Activated CD4-positive, alpha-beta T cell treated with anti-CD3 and anti-CD28 coated beads, Interleukin-2, amount 10 ng/mL, durations not matched to agents 24 days and 14 days (primary cell): ENCODE data around the gene KRT40. TPM values are rescaled to one million over a fixed set of nuclear protein-coding genes. Genes with fewer than 3 reads are reported as not detected.

Source experiments
- DNase-seq: peaks from one replicate; pipeline ENCODE4 v3.0.0; 2022
- H3K27ac Mint-ChIP-seq: one replicate; pipeline ENCODE4 v1.8.0; 2022; ENCODE audit warnings: mild to moderate bottlenecking, mixed read lengths
- H3K27me3 Mint-ChIP-seq: one replicate; pipeline ENCODE4 v1.8.0; 2022; ENCODE audit warnings: mixed read lengths
- H3K36me3 Mint-ChIP-seq: one replicate; pipeline ENCODE4 v1.8.0; 2022; ENCODE audit warnings: low read depth, mild to moderate bottlenecking, mixed read lengths
- H3K4me1 Mint-ChIP-seq: one replicate; pipeline ENCODE4 v1.8.0; 2021; ENCODE audit warnings: mixed read lengths
- H3K4me3 Mint-ChIP-seq: one replicate; pipeline ENCODE4 v1.8.0; 2022; ENCODE audit warnings: mild to moderate bottlenecking, moderate library complexity, mixed read lengths
- H3K9me3 Mint-ChIP-seq: one replicate; pipeline ENCODE4 v1.8.0; 2021; ENCODE audit warnings: mixed read lengths
- intact Hi-C: fragments of 100-400 bp; cut with micrococcal nuclease; formaldehyde crosslinking; loops from one replicate; pipeline ENCODE4 v1.15.1; 2023
- total RNA-seq: library from RNA; stranded (reverse); gene quantifications from 2 replicates; pipeline ENCODE4 v1.2.3, GENCODE V29; 2022

The KRT40 gene
- total RNA-seq, 1 donor from 2014 or later, result not detected

GRCh38 chr17:40981115-40981514 is 3.0 kb downstream of the KRT40 start:
- intact Hi-C loops, result no loop called here
- Mint-ChIP-seq H3K27me3 (peaks cover 14% of the 10 kb centered on the region), H3K9me3 (no peaks in the 10 kb centered on the region), H3K36me3 (no peaks in the 10 kb centered on the region), H3K4me1 (no peaks in the 10 kb centered on the region), H3K27ac (no peak overlapping the region), H3K4me3 (no peak overlapping the region)
- DNase-seq, result no peak

- intact Hi-C loops, result no loop called here
- Mint-ChIP-seq H3K36me3 (no peaks in the 10 kb centered on the region), H3K27me3 (peaks cover 13% of the 10 kb centered on the region), H3K4me1 (no peaks in the 10 kb centered on the region), H3K9me3 (no peaks in the 10 kb centered on the region), H3K27ac (no peak overlapping the region), H3K4me3 (no peak overlapping the region)
- no peak for DNase-seq
Measured at GRCh38 chr17:40980596-40980995, 3.5 kb downstream of the KRT40 start.

GRCh38 chr17:40980117-40980516 is 4.0 kb downstream of the KRT40 start:
- Mint-ChIP-seq H3K27ac (no peak overlapping the region), H3K4me3 (no peak overlapping the region), H3K36me3 (no peaks in the 10 kb centered on the region), H3K9me3 (no peaks in the 10 kb centered on the region), H3K27me3 (peaks cover 16% of the 10 kb centered on the region), H3K4me1 (no peaks in the 10 kb centered on the region)
- no peak for DNase-seq
- intact Hi-C loops, result no loop called here

GRCh38 chr17:40978575-40979151 is 5.5 kb downstream of the KRT40 start:
- Mint-ChIP-seq H3K27ac (no peak overlapping the region), H3K27me3 (peaks cover 12% of the 10 kb centered on the region), H3K4me1 (no peaks in the 10 kb centered on the region), H3K4me3 (no peak overlapping the region), H3K9me3 (no peaks in the 10 kb centered on the region), H3K36me3 (no peaks in the 10 kb centered on the region)
- intact Hi-C loops, result no loop called here
- no peak for DNase-seq

GRCh38 chr17:40975516-40975915 is 8.6 kb downstream of the KRT40 start:
- Mint-ChIP-seq H3K4me1 (no peaks in the 10 kb centered on the region), H3K27ac (no peak overlapping the region), H3K27me3 (peaks cover 19% of the 10 kb centered on the region), H3K36me3 (no peaks in the 10 kb centered on the region), H3K4me3 (no peak overlapping the region), H3K9me3 (no peaks in the 10 kb centered on the region)
- DNase-seq, result no peak
- intact Hi-C loops, result no loop called here

GRCh38 chr17:40974366-40974765 is 9.8 kb downstream of the KRT40 start:
- Mint-ChIP-seq H3K4me3 (no peak overlapping the region), H3K9me3 (no peaks in the 10 kb centered on the region), H3K27me3 (peaks cover 23% of the 10 kb centered on the region), H3K36me3 (no peaks in the 10 kb centered on the region), H3K27ac (no peak overlapping the region), H3K4me1 (no peaks in the 10 kb centered on the region)
- intact Hi-C loops, result no loop called here
- DNase-seq, result no peak

- peaks cover 3% of the 10 kb centered on the region for H3K9me3 Mint-ChIP-seq
- H3K27me3 Mint-ChIP-seq, result peaks cover 20% of the 10 kb centered on the region
- H3K36me3 Mint-ChIP-seq, result no peaks in the 10 kb centered on the region
- intact Hi-C loops, result no loop called here
- DNase-seq, result no peak
- no peak overlapping the region for H3K4me3 Mint-ChIP-seq
- H3K4me1 Mint-ChIP-seq, result no peaks in the 10 kb centered on the region
- no peak overlapping the region for H3K27ac Mint-ChIP-seq
Measured at GRCh38 chr17:40967582-40967981, 16.5 kb downstream of the KRT40 start.

GRCh38 chr17:40966848-40967247 is 17.3 kb downstream of the KRT40 start, which contains the start of gene KRT39:
TSS of gene KRT39 (minus strand) at chr17:40966948. CDS start at chr17:40966856, 92 bp downstream.
- DNase-seq, result no peak
- Mint-ChIP-seq H3K27me3 (peaks cover 17% of the 10 kb centered on the region), H3K4me3 (no peak within 1 kb of the TSS), H3K27ac (no peak within 1 kb of the TSS), H3K36me3 (no peaks in the 10 kb centered on the region), H3K9me3 (peaks cover 3% of the 10 kb centered on the region), H3K4me1 (no peaks in the 10 kb centered on the region)
- intact Hi-C loops, result no loop called here

GRCh38 chr17:40963838-40964237 is 20.3 kb downstream of the KRT40 start:
- intact Hi-C loops, result no loop called here
- no peak for DNase-seq
- H3K4me3 Mint-ChIP-seq, result no peak overlapping the region
- H3K4me1 Mint-ChIP-seq, result peaks cover 6% of the 10 kb centered on the region
- H3K36me3 Mint-ChIP-seq, result no peaks in the 10 kb centered on the region
- peaks cover 3% of the 10 kb centered on the region for H3K9me3 Mint-ChIP-seq
- H3K27me3 Mint-ChIP-seq, result peaks cover 12% of the 10 kb centered on the region
- no peak overlapping the region for H3K27ac Mint-ChIP-seq

- no peak for DNase-seq
- Mint-ChIP-seq H3K4me1 (peaks cover 6% of the 10 kb centered on the region), H3K4me3 (no peak overlapping the region), H3K9me3 (peaks cover 3% of the 10 kb centered on the region), H3K36me3 (no peaks in the 10 kb centered on the region), H3K27ac (no peak overlapping the region), H3K27me3 (peaks cover 9% of the 10 kb centered on the region)
- intact Hi-C loops, result no loop called here
Measured at GRCh38 chr17:40962059-40962561, 22.0 kb downstream of the KRT40 start.

GRCh38 chr17:40961591-40961990 is 22.5 kb downstream of the KRT40 start:
- Mint-ChIP-seq H3K36me3 (no peaks in the 10 kb centered on the region), H3K4me1 (peaks cover 6% of the 10 kb centered on the region), H3K27me3 (peaks cover 9% of the 10 kb centered on the region), H3K4me3 (no peak overlapping the region), H3K27ac (no peak overlapping the region), H3K9me3 (peaks cover 3% of the 10 kb centered on the region)
- intact Hi-C loops, result no loop called here
- DNase-seq, result no peak

- Mint-ChIP-seq H3K4me1 (peaks cover 6% of the 10 kb centered on the region), H3K4me3 (no peak overlapping the region), H3K36me3 (no peaks in the 10 kb centered on the region), H3K27ac (no peak overlapping the region), H3K9me3 (peaks cover 3% of the 10 kb centered on the region), H3K27me3 (peaks cover 6% of the 10 kb centered on the region)
- intact Hi-C loops, result no loop called here
- DNase-seq, result no peak
Measured at GRCh38 chr17:40960144-40960543, 24.0 kb downstream of the KRT40 start.

- Mint-ChIP-seq H3K36me3 (no peaks in the 10 kb centered on the region), H3K4me1 (peaks cover 9% of the 10 kb centered on the region), H3K27me3 (peaks cover 7% of the 10 kb centered on the region), H3K9me3 (no peaks in the 10 kb centered on the region), H3K27ac (no peak overlapping the region), H3K4me3 (no peak overlapping the region)
- no peak for DNase-seq
- intact Hi-C loops, result no loop called here
Measured at GRCh38 chr17:40958086-40958953, 25.8 kb downstream of the KRT40 start.

GRCh38 chr17:40956401-40957254 is 27.5 kb downstream of the KRT40 start:
- H3K4me3 Mint-ChIP-seq, result no peak overlapping the region
- H3K4me1 Mint-ChIP-seq, result peaks cover 9% of the 10 kb centered on the region
- H3K27ac Mint-ChIP-seq, result no peak overlapping the region
- H3K27me3 Mint-ChIP-seq, result peaks cover 14% of the 10 kb centered on the region
- H3K36me3 Mint-ChIP-seq, result no peaks in the 10 kb centered on the region
- intact Hi-C loops, result no loop called here
- no peak for DNase-seq
- no peaks in the 10 kb centered on the region for H3K9me3 Mint-ChIP-seq
